OCI-LY7 (cell line): Measurements from ENCODE around the gene UPB1. TPM values are rescaled to one million over a fixed set of nuclear protein-coding genes. Genes with fewer than 3 reads are reported as not detected.

ENCODE experiments used
- BruUV-seq: library from RNA; stranded (reverse); fragments of 400-500 nt; replicated peaks from 2 replicates; lab custom pipeline; 2021; lab: Mats Ljungman, UMichigan
- CTCF ChIA-PET: fragments of 300-600 bp; sonication (Branson Sonifier 250); formaldehyde crosslinking; loops from one replicate; lab custom pipeline; 2022; ENCODE audit warnings: antibody characterized with exemption; ENCODE audit not compliant: unreplicated experiment; lab: Charles Lee
- POLR2A ChIA-PET: fragments of 300-600 bp; sonication (Branson Sonifier 250); formaldehyde crosslinking; loops from one replicate; lab custom pipeline; 2022; ENCODE audit warnings: antibody characterized with exemption; lab: Charles Lee
- DNase-seq: peaks from one replicate; pipeline ENCODE4 v3.0.0-alpha.2; 2015; ENCODE audit warnings: low spot score
- H2AFZ ChIP-seq: fragments of 200-600 bp; sonication (generic), shearing (Covaris generic); 2 replicates; pipeline ENCODE4 v1.6.1; 2014; ENCODE audit warnings: mild to moderate bottlenecking, antibody characterized with exemption, low read length, moderate library complexity
- H3K27ac ChIP-seq: fragments of 200-600 bp; sonication (generic); 2 replicates; pipeline ENCODE4 v1.5.1; 2014; ENCODE audit warnings: mixed run types, low read depth, mild to moderate bottlenecking, moderate library complexity, low read length, inconsistent platforms; ENCODE audit not compliant: poor library complexity, severe bottlenecking
- H3K36me3 ChIP-seq: fragments of 200-600 bp; sonication (generic); 2 replicates; pipeline ENCODE4 v1.6.1; 2014; ENCODE audit warnings: mild to moderate bottlenecking, antibody characterized with exemption, low read length, moderate library complexity, mixed read lengths; ENCODE audit not compliant: insufficient read depth
- H3K4me1 ChIP-seq: fragments of 200-600 bp; sonication (generic); 2 replicates; pipeline ENCODE4 v1.5.1; 2014; ENCODE audit warnings: mild to moderate bottlenecking, low read length; ENCODE audit not compliant: insufficient read depth, poor library complexity, severe bottlenecking
- H3K4me2 ChIP-seq: fragments of 200-600 bp; sonication (generic); 2 replicates; pipeline ENCODE4 v1.6.1; 2014; ENCODE audit warnings: mild to moderate bottlenecking, low read length
- H3K4me3 ChIP-seq: fragments of 200-600 bp; sonication (generic); 2 replicates; pipeline ENCODE4 v1.5.1; 2014; ENCODE audit warnings: mild to moderate bottlenecking, low read depth, low read length; ENCODE audit not compliant: poor library complexity, severe bottlenecking
- H3K79me2 ChIP-seq: fragments of 200-600 bp; sonication (generic); 2 replicates; pipeline ENCODE4 v1.6.1; 2016; ENCODE audit warnings: low read depth, mild to moderate bottlenecking, low read length, moderate library complexity, mixed read lengths; ENCODE audit not compliant: insufficient read depth
- H3K9me2 ChIP-seq: fragments of 200-600 bp; sonication (generic); 2 replicates; pipeline ENCODE4 v1.6.1; 2016; ENCODE audit warnings: mild to moderate bottlenecking, low read length, mixed read lengths; ENCODE audit not compliant: insufficient read depth
- H3K9me3 ChIP-seq: fragments of 200-600 bp; sonication (generic); 2 replicates; pipeline ENCODE4 v1.6.1; 2014; ENCODE audit warnings: mild to moderate bottlenecking, mixed run types, low read length, mixed read lengths
- H4K20me1 ChIP-seq: fragments of 200-600 bp; sonication (generic); 2 replicates; pipeline ENCODE4 v1.6.1; 2014; ENCODE audit warnings: mild to moderate bottlenecking, antibody characterized with exemption, low read length, moderate library complexity, mixed read lengths; ENCODE audit not compliant: insufficient read depth
- EZH2phosphoT487 ChIP-seq: fragments of 200-600 bp; sonication (generic); IDR thresholded peaks from 2 replicates; pipeline ENCODE4 v1.6.1; 2018; ENCODE audit warnings: low read depth, borderline replicate concordance, mild to moderate bottlenecking, mixed run types, antibody characterized with exemption, low read length, moderate library complexity, mixed read lengths
- intact Hi-C: fragments of 100-400 bp; cut with micrococcal nuclease; formaldehyde crosslinking; loops from one replicate; pipeline ENCODE4 v1.10.0; 2022; ENCODE audit not compliant: unreplicated experiment
- total RNA-seq, 2 experiments: library from RNA; depleted of rRNA in 1 of 2; stranded (reverse); fragments of >200 nt in 1 of 2; shearing (Covaris generic) in 1 of 2; gene quantifications; 2 replicates each; pipeline ENCODE4 v1.2.3, GENCODE V29; 2014 to 2022
- TF ChIP-seq, protein P1 (sequence below): fragments of 200-600 bp; sonication (generic); conservative IDR thresholded peaks from 2 replicates; pipeline ENCODE4 v1.5.1; 2014; ENCODE audit warnings: mild to moderate bottlenecking, antibody characterized with exemption, low read length, moderate library complexity, mixed read lengths

The UPB1 gene
- total RNA-seq, 2 experiments from 2014 or later, result 0.69 to 0.70 TPM

DNA sequence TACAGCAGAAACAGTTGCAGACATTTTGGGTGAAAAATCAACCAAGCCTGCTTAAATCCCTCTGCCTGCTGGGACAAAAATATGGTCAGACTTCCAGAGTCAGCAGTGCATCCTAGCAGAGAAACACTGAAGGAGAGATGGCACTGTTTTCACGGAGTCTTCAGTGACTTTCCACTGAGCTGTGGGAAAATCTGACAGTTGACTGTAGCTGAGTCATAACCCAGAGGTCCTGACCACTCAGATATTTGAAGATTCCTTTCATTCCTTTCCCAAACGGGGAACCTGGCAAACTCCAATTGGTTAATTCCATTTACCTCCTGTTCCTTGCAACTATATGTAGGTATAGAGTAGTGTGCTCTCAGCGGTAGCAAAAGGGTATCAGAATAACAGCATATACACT is 20.9 kb upstream of the UPB1 start:
- Histone ChIP-seq H3K79me2 (no peaks in the 10 kb centered on the region), H3K27ac (no peak overlapping the region), H4K20me1 (no peaks in the 10 kb centered on the region), H2AFZ (no peak overlapping the region), H3K4me2 (no peak overlapping the region), H3K36me3 (no peaks in the 10 kb centered on the region), H3K9me3 (no peaks in the 10 kb centered on the region), H3K4me3 (no peak overlapping the region), H3K4me1 (peaks cover 10% of the 10 kb centered on the region), H3K9me2 (no peaks in the 10 kb centered on the region)
- no TSS peak for BruUV-seq
- DNase-seq, result no peak
- no peak for TF ChIP-seq EZH2phosphoT487
- TF ChIP-seq, protein P1, sequence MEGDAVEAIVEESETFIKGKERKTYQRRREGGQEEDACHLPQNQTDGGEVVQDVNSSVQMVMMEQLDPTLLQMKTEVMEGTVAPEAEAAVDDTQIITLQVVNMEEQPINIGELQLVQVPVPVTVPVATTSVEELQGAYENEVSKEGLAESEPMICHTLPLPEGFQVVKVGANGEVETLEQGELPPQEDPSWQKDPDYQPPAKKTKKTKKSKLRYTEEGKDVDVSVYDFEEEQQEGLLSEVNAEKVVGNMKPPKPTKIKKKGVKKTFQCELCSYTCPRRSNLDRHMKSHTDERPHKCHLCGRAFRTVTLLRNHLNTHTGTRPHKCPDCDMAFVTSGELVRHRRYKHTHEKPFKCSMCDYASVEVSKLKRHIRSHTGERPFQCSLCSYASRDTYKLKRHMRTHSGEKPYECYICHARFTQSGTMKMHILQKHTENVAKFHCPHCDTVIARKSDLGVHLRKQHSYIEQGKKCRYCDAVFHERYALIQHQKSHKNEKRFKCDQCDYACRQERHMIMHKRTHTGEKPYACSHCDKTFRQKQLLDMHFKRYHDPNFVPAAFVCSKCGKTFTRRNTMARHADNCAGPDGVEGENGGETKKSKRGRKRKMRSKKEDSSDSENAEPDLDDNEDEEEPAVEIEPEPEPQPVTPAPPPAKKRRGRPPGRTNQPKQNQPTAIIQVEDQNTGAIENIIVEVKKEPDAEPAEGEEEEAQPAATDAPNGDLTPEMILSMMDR, result no peak
- ChIA-PET POLR2A (interaction anchor here (1.5 kb wide), 2 partner anchors 10 to 15 kb away, joined by 3 to 7 read pairs; no protein-coding TSS in a partner anchor), CTCF (no interaction called here)
- intact Hi-C loops, result no loop called here

DNA sequence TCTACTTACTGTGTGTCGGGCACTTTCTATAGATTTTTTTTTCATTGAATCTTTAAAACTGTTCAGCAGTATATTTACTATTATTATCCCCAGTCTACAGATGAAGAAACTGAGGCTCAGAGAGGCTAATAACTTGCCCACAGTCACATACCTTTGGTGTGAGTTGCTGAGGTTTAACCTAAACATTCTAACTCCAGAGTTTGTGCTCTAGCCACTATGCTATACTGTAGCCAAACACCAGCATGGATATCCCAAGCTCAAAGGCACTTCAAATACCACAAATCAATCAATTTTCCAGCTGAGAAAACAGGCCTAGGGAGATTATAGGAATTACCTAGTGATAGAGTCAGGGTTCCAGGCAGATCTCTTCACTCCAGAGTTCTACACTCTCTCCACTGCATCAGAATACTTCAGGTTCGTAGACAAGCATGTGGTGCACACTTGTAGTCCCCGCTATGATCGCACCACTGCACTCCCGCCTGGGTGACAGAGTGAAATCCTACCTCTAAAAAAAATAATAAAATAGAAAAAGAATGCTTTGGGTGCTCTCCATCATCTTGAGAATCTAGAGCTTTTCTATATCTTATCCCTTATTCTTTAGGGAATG is 20.4 kb upstream of the UPB1 start:
- Histone ChIP-seq H4K20me1 (no peaks in the 10 kb centered on the region), H3K79me2 (no peaks in the 10 kb centered on the region), H3K4me3 (no peak overlapping the region), H3K36me3 (no peaks in the 10 kb centered on the region), H3K9me3 (no peaks in the 10 kb centered on the region), H3K9me2 (no peaks in the 10 kb centered on the region), H3K4me2 (no peak overlapping the region), H2AFZ (no peak overlapping the region), H3K4me1 (peaks cover 10% of the 10 kb centered on the region), H3K27ac (no peak overlapping the region)
- intact Hi-C loops, result no loop called here
- DNase-seq, result no peak
- no TSS peak for BruUV-seq
- no peak for TF ChIP-seq EZH2phosphoT487
- TF ChIP-seq, protein P1, result no peak
- ChIA-PET POLR2A (interaction anchor here (1.5 kb wide), 2 partner anchors 10 to 16 kb away, joined by 3 to 7 read pairs; no protein-coding TSS in a partner anchor), CTCF (no interaction called here)

DNA sequence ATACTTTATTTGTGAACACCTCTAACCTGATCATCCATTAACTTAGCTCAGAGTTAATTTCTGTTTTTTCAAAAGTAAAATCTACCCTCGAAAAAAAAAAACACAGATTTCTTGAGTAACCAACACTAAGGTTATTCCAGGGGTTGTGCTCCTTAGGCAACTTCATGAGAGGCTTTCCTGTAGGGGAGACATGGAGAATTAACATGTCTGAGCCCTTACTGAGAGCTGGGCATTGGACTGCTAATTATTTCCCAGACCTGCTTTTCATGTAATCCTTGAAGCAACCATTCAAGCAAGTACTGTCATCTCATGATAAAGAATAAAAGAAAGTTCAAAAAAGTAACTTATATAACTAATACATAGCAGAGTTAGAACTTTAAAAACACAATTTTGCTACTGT is 13.5 kb upstream of the UPB1 start:
- Histone ChIP-seq H3K36me3 (no peaks in the 10 kb centered on the region), H3K4me2 (no peak overlapping the region), H3K4me3 (no peak overlapping the region), H4K20me1 (no peaks in the 10 kb centered on the region), H2AFZ (no peak overlapping the region), H3K9me3 (no peaks in the 10 kb centered on the region), H3K9me2 (no peaks in the 10 kb centered on the region), H3K79me2 (no peaks in the 10 kb centered on the region), H3K4me1 (peaks cover 6% of the 10 kb centered on the region), H3K27ac (no peak overlapping the region)
- TF ChIP-seq, protein P1, result no peak
- TF ChIP-seq EZH2phosphoT487, result no peak
- BruUV-seq, result no TSS peak
- CTCF ChIA-PET, result no interaction called here
- no peak for DNase-seq
- POLR2A ChIA-PET, result interaction anchor here (0.6 kb wide), 1 partner anchor 289 kb away, joined by 4 read pairs; no protein-coding TSS in a partner anchor
- intact Hi-C loops, result no loop called here
